OCI-LY7 (cell line): ENCODE measurements around the gene KIT.

Experiments used
- EZH2phosphoT487 ChIP-seq: fragments of 200-600 bp; sonication (generic); IDR thresholded peaks from 2 replicates; pipeline ENCODE4 v1.6.1; 2018; ENCODE audit warnings: low read depth, borderline replicate concordance, mild to moderate bottlenecking, mixed run types, antibody characterized with exemption, low read length, moderate library complexity, mixed read lengths
- TF ChIP-seq, protein P1 (sequence below): fragments of 200-600 bp; sonication (generic); conservative IDR thresholded peaks from 2 replicates; pipeline ENCODE4 v1.5.1; 2014; ENCODE audit warnings: mild to moderate bottlenecking, antibody characterized with exemption, low read length, moderate library complexity, mixed read lengths

DNA sequence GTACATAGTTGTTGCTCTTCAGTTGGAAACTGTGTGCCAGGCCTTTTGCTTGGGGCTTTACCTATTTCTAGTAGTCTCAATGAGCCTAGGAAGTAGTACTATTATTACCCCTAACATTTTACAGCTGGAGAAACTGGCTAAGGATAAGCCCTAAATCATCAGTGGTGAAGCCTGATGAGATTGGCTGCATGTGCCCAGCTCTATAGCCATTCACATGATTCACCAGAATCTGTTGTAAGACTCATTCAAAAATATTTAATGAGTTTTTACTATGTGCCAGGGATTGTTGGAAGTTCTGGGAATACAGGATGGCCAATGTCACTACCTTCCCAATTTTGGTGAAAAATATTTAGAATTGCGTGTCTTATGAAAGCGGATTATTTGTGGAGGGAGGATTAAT is 2.8 kb downstream of the KIT start:
- TF ChIP-seq, protein P1, sequence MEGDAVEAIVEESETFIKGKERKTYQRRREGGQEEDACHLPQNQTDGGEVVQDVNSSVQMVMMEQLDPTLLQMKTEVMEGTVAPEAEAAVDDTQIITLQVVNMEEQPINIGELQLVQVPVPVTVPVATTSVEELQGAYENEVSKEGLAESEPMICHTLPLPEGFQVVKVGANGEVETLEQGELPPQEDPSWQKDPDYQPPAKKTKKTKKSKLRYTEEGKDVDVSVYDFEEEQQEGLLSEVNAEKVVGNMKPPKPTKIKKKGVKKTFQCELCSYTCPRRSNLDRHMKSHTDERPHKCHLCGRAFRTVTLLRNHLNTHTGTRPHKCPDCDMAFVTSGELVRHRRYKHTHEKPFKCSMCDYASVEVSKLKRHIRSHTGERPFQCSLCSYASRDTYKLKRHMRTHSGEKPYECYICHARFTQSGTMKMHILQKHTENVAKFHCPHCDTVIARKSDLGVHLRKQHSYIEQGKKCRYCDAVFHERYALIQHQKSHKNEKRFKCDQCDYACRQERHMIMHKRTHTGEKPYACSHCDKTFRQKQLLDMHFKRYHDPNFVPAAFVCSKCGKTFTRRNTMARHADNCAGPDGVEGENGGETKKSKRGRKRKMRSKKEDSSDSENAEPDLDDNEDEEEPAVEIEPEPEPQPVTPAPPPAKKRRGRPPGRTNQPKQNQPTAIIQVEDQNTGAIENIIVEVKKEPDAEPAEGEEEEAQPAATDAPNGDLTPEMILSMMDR, result no peak
- TF ChIP-seq EZH2phosphoT487, result no peak
